VCaP (cell line): ENCODE results near the gene NCMAP.
"Not testable (repeated sequence)": the region's sequence is repeated elsewhere in the genome, so short reads cannot be mapped to it uniquely, and the experiment has no call there.

Experiments used
- H3K27ac ChIP-seq: fragments of 450-650 bp; 2 replicates; pipeline ENCODE4 v1.5.1; 2017
- CTCF ChIP-seq: fragments of 450-650 bp; conservative IDR thresholded peaks from 2 replicates; pipeline ENCODE4 v1.5.1; 2017; ENCODE audit warnings: mild to moderate bottlenecking, moderate library complexity

The NCMAP gene

DNA sequence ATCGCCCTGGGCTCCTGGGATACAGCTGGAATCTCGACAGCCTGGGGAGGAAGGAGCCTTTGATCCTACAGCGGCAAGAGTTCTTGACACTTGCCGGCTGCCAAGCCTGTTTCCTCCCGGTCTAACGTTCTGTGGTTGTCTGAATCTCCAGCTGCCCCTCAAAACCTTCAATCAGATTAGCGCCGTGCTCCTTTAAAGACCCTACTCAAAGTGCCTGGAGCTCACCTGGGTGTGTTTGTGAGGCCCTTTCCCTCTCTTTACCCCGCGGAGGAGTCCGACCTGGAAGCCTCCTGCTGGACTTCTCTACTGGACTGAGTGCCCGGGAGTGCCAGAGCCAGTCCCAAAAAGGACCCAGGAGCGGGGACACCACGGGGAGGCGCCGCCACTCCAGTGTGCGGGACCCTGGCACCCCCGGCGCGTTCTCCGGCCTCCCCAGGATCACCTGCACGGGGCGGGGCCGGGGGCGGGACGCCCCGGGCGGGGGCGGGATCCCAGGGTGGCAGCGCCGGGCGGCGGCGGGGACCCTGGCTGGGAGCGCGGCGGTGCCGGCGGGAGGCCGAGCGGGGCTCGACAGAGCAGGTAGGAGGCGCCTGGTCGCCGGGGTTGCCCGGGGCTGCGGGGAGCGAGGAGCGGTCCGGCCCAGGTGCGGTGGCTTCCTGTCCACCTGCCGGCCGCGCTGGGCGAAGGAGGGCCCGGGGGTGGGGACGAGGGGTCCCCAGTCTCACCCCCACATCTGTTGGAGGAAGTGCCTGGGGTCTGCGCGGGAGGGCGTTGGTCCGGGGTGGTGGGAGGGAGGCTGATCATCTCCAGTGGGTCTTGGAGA lies at the start of gene NCMAP:
TSS of gene NCMAP (plus strand) at position 497 of the 823 bp plus-strand sequence. CDS start 39,344 bp downstream, outside the sequence.
- peak; percentile 41 for TF ChIP-seq CTCF
- peak within 1 kb of the TSS; percentile 70 for H3K27ac ChIP-seq

DNA sequence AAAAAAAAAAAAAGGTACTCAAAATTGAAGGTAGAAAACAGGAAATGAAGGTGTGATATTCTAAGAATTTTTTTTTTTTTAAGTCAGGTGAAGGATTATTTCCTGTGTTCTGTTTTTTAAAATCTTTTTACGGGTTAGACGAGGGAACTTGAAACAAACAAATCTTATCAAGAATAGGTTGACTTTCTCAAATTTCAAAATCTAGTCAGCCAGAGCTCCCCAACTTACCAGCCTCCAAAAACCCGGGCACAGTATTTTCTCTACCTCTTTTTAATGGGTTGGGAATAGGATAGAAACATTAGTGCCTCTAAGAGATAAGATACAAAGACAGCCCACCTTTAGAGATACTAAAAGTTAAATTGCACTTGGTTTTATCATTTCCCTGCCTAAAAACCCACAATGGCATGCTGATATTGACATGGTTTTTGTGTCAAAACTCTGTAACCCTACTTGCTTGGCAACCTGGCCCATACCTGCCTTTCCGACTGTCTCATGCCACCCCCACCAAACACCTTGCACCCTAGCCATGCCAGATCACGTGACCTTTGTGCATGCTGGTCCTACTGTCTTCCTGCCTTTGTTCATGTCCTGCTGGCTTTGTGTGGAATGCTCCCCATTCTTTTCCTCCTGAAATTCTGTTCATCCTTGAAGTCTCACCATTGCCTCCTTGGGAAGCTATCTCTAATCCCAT lies 49.1 kb upstream of the NCMAP start:
- no peak for TF ChIP-seq CTCF

DNA sequence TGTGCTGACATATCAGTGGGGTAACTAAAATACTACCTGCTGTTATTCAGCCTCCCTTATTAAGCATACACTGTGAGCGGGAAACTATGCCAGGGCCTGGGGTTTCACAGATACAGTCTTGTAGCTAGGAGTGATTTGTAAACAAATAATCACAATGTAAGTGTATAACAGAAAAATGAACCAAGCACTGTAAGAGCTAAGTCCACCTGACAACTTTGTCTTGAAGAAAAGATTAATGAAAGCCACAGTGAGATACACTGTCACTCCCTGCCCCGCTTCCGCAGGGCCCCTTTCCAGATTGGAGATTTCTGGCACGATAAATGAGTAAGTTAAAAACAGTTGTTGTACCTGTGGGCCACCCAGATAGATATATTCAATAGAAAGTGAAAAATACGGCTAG lies 48.5 kb upstream of the NCMAP start:
- TF ChIP-seq CTCF = no peak
- H3K27ac ChIP-seq = no peak overlapping the region

More for the DNA sequence above, 49.1 kb upstream of the NCMAP start:
- H3K27ac ChIP-seq = no peak overlapping the region

- TF ChIP-seq CTCF = no peak
- H3K27ac ChIP-seq = no peak overlapping the region
These were observed 47.0 kb upstream of the NCMAP start for GRCh38 chr1:24508911-24509310.

DNA sequence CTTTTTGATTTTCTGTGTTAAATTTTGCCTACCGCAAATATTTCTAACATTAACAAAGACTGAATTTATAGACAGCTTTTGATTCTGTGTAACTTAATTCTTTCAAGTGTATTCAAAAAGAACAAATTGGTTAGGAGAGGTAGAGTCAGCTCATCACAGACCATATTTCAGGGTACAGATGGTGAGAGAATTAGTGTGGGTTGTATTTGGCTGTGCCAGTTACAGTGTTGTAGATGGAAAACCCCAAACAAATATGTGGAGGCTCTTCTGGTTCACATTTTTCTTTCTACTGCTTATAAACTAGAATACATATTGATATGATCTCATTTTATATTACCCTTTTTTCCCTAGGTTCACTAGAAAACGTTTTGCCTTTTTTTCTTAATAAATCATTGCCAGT lies 42.2 kb upstream of the NCMAP start:
- no peak overlapping the region for H3K27ac ChIP-seq
- no peak for TF ChIP-seq CTCF

GRCh38 chr1:24514946-24515345 lies 40.9 kb upstream of the NCMAP start:
- TF ChIP-seq CTCF = no peak
- no peak overlapping the region for H3K27ac ChIP-seq

DNA sequence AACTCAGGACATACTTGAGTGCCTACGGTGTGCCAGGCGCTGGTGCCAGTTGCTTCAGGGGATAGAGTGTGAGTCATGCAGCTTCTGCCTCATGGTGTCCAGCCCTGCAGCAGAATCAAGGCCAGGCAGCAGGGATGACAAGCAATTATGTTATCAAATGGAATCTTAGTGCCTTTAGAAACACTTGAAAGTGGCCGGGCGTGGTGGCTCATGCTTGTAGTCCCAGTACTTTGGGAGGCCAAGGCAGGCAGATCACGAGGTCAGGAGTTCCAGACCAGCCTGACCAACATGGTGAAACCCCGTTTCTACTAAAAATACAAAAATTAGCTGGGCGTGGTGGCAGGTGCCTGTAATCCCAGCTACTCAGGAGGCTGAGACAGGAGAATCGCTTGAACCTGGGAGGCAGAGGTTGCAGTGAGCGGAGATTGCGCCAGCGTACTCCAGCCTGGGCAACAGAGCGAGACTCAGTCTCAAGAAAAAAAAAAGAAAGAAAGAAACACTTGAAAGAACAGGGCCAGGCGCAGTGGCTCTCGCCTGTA lies 40.1 kb upstream of the NCMAP start:
- H3K27ac ChIP-seq = not testable (repeated sequence)
